D721Med (cell line): ENCODE results near the gene SUPT7L.

ENCODE experiments used
- DNase-seq: peaks from one replicate; pipeline ENCODE4 v3.0.0; 2011; ENCODE audit warnings: low spot score; ENCODE audit not compliant: insufficient read length
- FAIRE-seq: peaks from 2 replicates; lab custom pipeline; 2011; peaks lifted over from hg19 to GRCh38; lab: Jason Lieb, UNC
- CTCF ChIP-seq: IDR thresholded peaks from 2 replicates; pipeline ENCODE4 v1.5.1; 2012; ENCODE audit warnings: mild to moderate bottlenecking, control low read depth; ENCODE audit not compliant: insufficient read depth; ENCODE audit errors: missing control alignments

SUPT7L gene

GRCh38 chr2:27709326-27709725, 45.9 kb upstream of the SUPT7L start:
- DNase-seq (no peak), FAIRE-seq (no peak)
- TF ChIP-seq CTCF, result no peak

- FAIRE-seq (no peak), DNase-seq (no peak)
- no peak for TF ChIP-seq CTCF
Observed at GRCh38 chr2:27708666-27709065, 45.3 kb upstream of the SUPT7L start.

- DNase-seq (no peak), FAIRE-seq (no peak)
- no peak for TF ChIP-seq CTCF
Observed at GRCh38 chr2:27708257-27708654, 44.8 kb upstream of the SUPT7L start.

- no peak for DNase-seq
- no peak for TF ChIP-seq CTCF
- FAIRE-seq, result no peak
Observed at GRCh38 chr2:27707462-27708256, 44.2 kb upstream of the SUPT7L start.

- DNase-seq (no peak), FAIRE-seq (no peak)
- no peak for TF ChIP-seq CTCF
Observed at GRCh38 chr2:27705851-27706622, 42.6 kb upstream of the SUPT7L start.

- TF ChIP-seq CTCF, result no peak
- no peak for DNase-seq
- no peak for FAIRE-seq
Observed at GRCh38 chr2:27704342-27704876, 41.0 kb upstream of the SUPT7L start.
